Muscle layer of duodenum (tissue), 2 donors: ENCODE data around the gene MAPK6.

ENCODE experiments used
- H3K27ac ChIP-seq: one replicate; pipeline ENCODE4 v1.7.0; 2013; ENCODE audit warnings: mild to moderate bottlenecking, low read length
- H3K27me3 ChIP-seq: one replicate; pipeline ENCODE4 v1.7.0; 2013; ENCODE audit warnings: low read depth, mild to moderate bottlenecking, control low read depth, low read length
- H3K36me3 ChIP-seq, 2 donors: one replicate each; pipeline ENCODE4 v1.7.0; 2013; ENCODE audit warnings: low read length in 2 of 2, control low read depth in 1 of 2, mild to moderate bottlenecking in 1 of 2; ENCODE audit not compliant: insufficient read depth in 2 of 2, control insufficient read depth in 1 of 2
- H3K4me1 ChIP-seq, 2 donors: one replicate each; pipeline ENCODE4 v1.7.0; 2013; ENCODE audit warnings: low read length in 2 of 2, mild to moderate bottlenecking in 2 of 2, control low read depth in 1 of 2, moderate library complexity in 1 of 2; ENCODE audit not compliant: insufficient read depth in 2 of 2, control insufficient read depth in 1 of 2
- H3K4me3 ChIP-seq, 2 donors: one replicate each; pipeline ENCODE4 v1.7.0; 2013; ENCODE audit warnings: low read length in 2 of 2, low read depth in 1 of 2, mild to moderate bottlenecking in 1 of 2
- H3K9me3 ChIP-seq, 2 donors: one replicate each; pipeline ENCODE4 v1.7.0; 2013; ENCODE audit warnings: low read length in 2 of 2, control low read depth in 1 of 2, mild to moderate bottlenecking in 1 of 2; ENCODE audit not compliant: control insufficient read depth in 1 of 2
- donor health status: healthy.

Gene MAPK6

DNA sequence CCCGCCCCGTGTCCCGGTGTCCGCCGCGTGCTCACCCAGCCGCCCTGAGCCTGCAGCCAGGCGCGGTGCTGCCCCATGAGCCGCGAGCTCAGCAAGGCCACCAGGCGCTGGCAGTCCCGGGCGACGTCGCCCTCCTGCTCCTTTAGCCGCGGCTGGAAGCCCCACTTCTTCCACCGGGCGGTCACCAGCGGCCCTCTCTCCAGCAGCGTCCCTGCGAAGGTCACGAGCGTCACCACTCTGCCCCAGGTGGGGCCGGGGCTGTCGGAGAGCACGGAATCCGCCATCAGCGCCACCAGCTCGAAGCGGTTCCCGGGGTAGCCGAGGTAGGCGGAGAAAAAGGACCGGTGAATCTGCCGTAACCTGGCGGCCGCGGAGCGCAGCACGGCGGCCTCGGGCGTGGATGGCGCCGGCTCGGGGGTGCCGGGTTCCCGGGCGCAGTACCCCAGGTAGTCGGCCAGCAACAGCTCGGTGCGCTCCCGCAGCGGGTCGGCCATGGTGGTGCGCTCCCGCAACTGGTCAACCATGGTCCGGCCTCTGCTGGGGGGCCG lies 93.3 kb downstream of the MAPK6 start:
- H3K36me3 ChIP-seq, result no peaks in the 10 kb centered on the region
- H3K4me3 ChIP-seq, result peak overlapping the region in 1 of 2 donors; percentile 61
- peaks cover 0 to 10% of the 10 kb centered on the region in 2 donors for H3K4me1 ChIP-seq
- H3K9me3 ChIP-seq, result no peaks in the 10 kb centered on the region
- H3K27ac ChIP-seq, result no peak overlapping the region
- peaks cover 8% of the 10 kb centered on the region for H3K27me3 ChIP-seq

DNA sequence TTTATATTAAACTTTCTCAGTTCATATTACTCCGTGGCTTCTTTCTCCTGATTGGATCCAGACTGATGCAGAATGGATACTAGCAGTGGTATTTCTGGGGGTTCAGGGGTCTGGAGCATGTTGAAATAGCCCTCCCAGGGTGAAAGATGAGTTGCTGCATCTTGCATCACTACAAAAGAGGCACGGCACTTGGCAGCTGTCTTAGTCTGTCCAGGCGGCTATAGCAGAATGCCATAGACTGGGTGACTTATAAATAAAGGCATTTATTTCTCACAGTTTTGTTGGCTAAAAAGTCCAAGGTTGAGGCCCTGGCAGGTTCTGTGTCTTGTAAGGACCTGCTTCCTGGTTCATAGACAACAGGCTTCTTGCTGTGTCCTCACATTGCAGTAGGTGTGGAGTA lies 94.2 kb downstream of the MAPK6 start:
- H3K4me3 ChIP-seq, result no peak overlapping the region
- peaks cover 0 to 10% of the 10 kb centered on the region in 2 donors for H3K4me1 ChIP-seq
- H3K9me3 ChIP-seq, result no peaks in the 10 kb centered on the region
- peaks cover 8% of the 10 kb centered on the region for H3K27me3 ChIP-seq
- H3K27ac ChIP-seq, result no peak overlapping the region
- H3K36me3 ChIP-seq, result no peaks in the 10 kb centered on the region

DNA sequence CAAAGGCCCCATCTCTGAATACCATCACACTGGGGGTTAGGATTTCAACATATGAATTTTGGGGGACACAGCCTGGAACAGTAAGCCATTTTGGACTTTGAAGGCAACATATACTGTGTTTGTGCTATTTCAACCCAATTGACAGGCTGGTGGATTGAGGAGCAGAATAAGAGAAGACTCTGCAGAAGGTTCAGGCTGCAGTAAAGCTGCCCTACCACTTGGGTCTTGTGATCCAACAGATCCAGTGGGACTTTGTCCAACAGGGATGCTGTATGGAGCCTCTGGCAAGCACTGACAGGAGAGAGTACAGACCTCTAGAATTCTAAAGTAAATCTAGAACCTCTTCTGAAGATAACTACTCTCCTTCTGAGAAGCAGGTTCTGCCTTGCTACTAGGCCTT lies 94.7 kb downstream of the MAPK6 start:
- peaks cover 8% of the 10 kb centered on the region for H3K27me3 ChIP-seq
- no peak overlapping the region for H3K4me3 ChIP-seq
- H3K4me1 ChIP-seq, result peaks cover 0 to 10% of the 10 kb centered on the region in 2 donors
- H3K27ac ChIP-seq, result no peak overlapping the region
- H3K9me3 ChIP-seq, result no peaks in the 10 kb centered on the region
- no peaks in the 10 kb centered on the region for H3K36me3 ChIP-seq

DNA sequence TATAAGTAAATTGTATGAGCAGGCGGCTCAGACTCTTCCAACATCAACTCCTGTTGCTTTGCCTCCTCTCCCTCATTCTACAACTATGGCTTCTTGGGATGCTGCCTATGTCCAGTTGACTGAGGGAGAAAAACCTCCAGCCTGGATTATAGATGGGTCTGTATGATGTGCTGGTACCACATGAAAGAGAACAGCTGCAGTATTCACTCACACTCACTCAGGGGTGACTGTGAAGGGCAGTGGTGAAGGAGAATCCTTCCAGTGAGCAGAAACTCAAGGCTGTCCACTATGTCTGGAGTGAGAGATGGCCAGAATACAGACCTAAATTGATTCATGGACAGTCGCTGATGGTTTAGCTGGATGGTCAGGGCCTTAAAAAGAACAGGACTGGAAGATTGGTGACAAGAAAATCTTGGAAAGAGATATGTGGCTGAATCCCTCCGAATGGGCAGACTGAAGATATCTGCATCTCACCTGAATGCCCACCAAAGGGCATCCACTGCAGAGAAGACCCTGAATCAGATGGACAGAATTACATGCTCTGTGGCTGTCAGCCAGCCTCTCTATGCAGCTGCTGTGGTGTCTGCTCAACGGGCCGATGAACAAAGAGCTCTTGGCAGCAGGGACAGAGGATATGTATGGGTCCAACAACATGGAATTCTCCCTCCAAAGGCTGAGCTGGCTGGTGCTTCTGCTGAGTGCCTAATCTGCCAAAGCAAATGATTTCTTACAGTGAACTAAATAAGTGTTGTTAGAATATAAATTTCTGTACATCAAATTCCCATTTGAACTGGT lies 95.4 kb downstream of the MAPK6 start:
- H3K27me3 ChIP-seq, result peaks cover 8% of the 10 kb centered on the region
- H3K27ac ChIP-seq, result no peak overlapping the region
- no peak overlapping the region for H3K4me3 ChIP-seq
- no peaks in the 10 kb centered on the region for H3K36me3 ChIP-seq
- no peaks in the 10 kb centered on the region for H3K9me3 ChIP-seq
- H3K4me1 ChIP-seq, result peaks cover 0 to 10% of the 10 kb centered on the region in 2 donors

- Histone ChIP-seq H3K27me3 (peaks cover 8% of the 10 kb centered on the region), H3K9me3 (no peaks in the 10 kb centered on the region), H3K4me3 (no peak overlapping the region), H3K4me1 (peaks cover 0 to 10% of the 10 kb centered on the region in 2 donors), H3K27ac (peak overlapping the region; percentile 23), H3K36me3 (no peaks in the 10 kb centered on the region)
These were observed 96.8 kb downstream of the MAPK6 start for GRCh38 chr15:52115598-52116427.
